ENCODE results near the gene NUDCD2.

DNA sequence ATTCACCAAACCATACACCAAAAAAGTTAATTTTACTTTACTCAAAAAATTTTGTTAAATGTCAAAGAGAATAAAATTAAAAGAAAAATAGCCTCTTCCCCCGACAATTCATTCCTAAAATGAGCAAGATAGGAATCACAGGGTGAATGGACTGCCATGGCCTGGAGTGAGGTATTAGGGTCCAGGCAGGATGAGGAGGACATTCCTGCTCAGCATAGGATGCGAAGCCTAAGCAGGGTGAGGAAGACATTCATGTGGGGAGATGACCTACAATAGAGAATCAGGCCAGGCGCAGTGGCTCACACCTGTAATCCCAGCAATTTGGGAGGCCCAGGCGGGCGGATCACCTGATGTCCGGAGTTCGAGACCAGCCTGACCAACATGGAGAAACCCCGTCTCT, 8.4 kb downstream of the NUDCD2 start:
- TF ChIP-seq SMARCC2 (IDR thresholded peaks at IDR 0.05; ENCODE audit: low read depth) (no peak), MYBL2 (IDR thresholded peaks at IDR 0.05; ENCODE audit: low read depth) (no peak), MYBL2 (CRISPR knock-in tag; IDR thresholded peaks at IDR 0.05; ENCODE audit: borderline replicate concordance) (no peak), SIN3A (IDR thresholded peaks at IDR 0.05; ENCODE audit: borderline replicate concordance in 2 of 2, control insufficient read depth in 1 of 2, low read depth in 2 of 2, low read length in 2 of 2) (no peak)
- TF ChIP-seq, protein P1, sequence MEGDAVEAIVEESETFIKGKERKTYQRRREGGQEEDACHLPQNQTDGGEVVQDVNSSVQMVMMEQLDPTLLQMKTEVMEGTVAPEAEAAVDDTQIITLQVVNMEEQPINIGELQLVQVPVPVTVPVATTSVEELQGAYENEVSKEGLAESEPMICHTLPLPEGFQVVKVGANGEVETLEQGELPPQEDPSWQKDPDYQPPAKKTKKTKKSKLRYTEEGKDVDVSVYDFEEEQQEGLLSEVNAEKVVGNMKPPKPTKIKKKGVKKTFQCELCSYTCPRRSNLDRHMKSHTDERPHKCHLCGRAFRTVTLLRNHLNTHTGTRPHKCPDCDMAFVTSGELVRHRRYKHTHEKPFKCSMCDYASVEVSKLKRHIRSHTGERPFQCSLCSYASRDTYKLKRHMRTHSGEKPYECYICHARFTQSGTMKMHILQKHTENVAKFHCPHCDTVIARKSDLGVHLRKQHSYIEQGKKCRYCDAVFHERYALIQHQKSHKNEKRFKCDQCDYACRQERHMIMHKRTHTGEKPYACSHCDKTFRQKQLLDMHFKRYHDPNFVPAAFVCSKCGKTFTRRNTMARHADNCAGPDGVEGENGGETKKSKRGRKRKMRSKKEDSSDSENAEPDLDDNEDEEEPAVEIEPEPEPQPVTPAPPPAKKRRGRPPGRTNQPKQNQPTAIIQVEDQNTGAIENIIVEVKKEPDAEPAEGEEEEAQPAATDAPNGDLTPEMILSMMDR (IDR thresholded peaks at IDR 0.05 in 2 of 3, conservative IDR thresholded peaks at IDR 0.05 in 1 of 3; ENCODE audit: insufficient read depth in 2 of 3, low read depth in 1 of 3, low read length in 3 of 3), result no peak
- TF ChIP-seq, protein P2, sequence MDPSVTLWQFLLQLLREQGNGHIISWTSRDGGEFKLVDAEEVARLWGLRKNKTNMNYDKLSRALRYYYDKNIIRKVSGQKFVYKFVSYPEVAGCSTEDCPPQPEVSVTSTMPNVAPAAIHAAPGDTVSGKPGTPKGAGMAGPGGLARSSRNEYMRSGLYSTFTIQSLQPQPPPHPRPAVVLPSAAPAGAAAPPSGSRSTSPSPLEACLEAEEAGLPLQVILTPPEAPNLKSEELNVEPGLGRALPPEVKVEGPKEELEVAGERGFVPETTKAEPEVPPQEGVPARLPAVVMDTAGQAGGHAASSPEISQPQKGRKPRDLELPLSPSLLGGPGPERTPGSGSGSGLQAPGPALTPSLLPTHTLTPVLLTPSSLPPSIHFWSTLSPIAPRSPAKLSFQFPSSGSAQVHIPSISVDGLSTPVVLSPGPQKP (CRISPR knock-in tag; IDR thresholded peaks at IDR 0.05), result no peak

Data from K562 (cell line).